GM23338 (cell line): ENCODE measurements around the gene IGIP.

Source experiments
- CTCF ChIP-seq, 2 experiments: fragments of 200-600 bp in 1 of 2; sonication (generic) in 1 of 2; conservative IDR thresholded peaks; 2 replicates each; pipeline versions ENCODE4 v1.5.1 to v1.6.1; 2016 to 2017; ENCODE audit warnings: antibody characterized with exemption in 2 of 2, low read depth in 2 of 2, mild to moderate bottlenecking in 2 of 2, moderate library complexity in 1 of 2
- EZH2phosphoT487 ChIP-seq: fragments of 200-600 bp; sonication (generic); IDR thresholded peaks from one replicate; pipeline ENCODE4 v1.8.1; 2018; ENCODE audit warnings: antibody characterized with exemption; ENCODE audit not compliant: unreplicated experiment

GRCh38 chr5:140103154-140103553, 22.6 kb upstream of the IGIP start:
- TF ChIP-seq CTCF (conservative IDR thresholded peaks at IDR 0.05; ENCODE audit: low read depth in 2 of 2) (no peak), EZH2phosphoT487 (no peak)
